ENCODE results near the gene SLC27A6. TPM values are rescaled to one million over a fixed set of nuclear protein-coding genes. Genes with fewer than 3 reads are reported as not detected.

The SLC27A6 gene
- total and polyA plus RNA-seq, 5 experiments from 2014 or later: not detected

DNA sequence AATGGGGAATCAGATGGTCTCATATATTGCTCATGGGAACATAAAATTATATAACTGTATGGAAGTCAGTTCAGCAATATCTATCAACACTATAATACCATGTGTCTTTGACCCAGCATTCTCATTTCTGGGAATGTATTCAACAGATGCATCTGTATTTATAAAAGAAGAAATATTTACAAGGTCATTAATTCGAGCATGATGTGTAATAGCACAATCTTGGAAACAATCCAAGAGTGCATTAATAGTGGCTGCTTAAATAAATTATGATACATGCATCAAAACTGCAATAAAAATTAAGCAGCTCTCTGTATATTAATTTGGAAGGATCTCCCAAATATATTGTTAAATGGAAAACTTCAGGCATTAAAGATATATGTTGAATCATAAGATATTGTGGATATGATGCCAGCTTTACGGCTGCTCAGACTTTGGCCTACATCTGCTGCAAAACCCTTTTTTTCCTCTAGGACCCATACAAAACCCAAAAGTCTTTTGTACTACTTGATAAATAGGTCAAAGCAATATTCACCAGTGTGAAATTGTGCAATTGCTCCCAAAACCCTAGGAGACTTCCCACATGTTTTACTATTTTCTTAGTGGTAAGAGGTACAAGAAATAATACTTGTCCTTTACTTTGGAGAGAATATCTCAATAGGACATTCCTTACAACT is 84.0 kb downstream of the SLC27A6 start:
- DNase-seq (no peak), ATAC-seq (no peak)
- POLR2A ChIA-PET: no interaction called here
- Mint-ChIP-seq H3K27me3 (peaks cover under 1 to 16% (median 3%) of the 10 kb centered on the region in 5 donors), H3K4me1 (no peaks in the 10 kb centered on the region), H3K36me3 (peaks cover 0 to 11% (median 2%) of the 10 kb centered on the region in 3 donors), H3K27ac (no peak overlapping the region), H3K4me3 (no peak overlapping the region), H3K9me3 (peaks cover 2 to 21% (median 8%) of the 10 kb centered on the region in 9 donors)

DNA sequence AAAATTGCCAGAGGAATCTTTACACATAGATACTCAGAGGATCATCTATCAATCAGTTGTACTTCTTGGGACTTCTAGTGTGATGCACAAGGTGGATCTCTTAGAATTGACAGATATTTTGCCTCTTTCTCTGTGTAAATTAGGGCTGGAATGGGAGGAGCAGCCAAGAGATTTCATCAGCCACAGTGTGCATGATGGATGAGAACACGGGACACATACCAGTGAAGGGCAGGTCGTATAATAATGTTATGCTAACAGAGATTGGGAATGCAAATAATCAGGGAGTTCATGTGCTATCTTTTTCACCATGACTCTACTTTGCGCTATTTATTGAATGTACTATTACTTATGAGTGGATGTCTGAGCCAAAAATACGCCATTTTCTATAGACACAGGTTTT is 86.0 kb downstream of the SLC27A6 start:
- Mint-ChIP-seq H3K4me1 (no peaks in the 10 kb centered on the region), H3K27ac (no peak overlapping the region), H3K4me3 (no peak overlapping the region), H3K9me3 (peaks cover 0 to 4% (median under 1%) of the 10 kb centered on the region in 9 donors), H3K36me3 (no peaks in the 10 kb centered on the region), H3K27me3 (peaks cover 8 to 31% (median 9%) of the 10 kb centered on the region in 5 donors)
- no peak for DNase-seq
- no peak for ATAC-seq
- POLR2A ChIA-PET: no interaction called here

DNA sequence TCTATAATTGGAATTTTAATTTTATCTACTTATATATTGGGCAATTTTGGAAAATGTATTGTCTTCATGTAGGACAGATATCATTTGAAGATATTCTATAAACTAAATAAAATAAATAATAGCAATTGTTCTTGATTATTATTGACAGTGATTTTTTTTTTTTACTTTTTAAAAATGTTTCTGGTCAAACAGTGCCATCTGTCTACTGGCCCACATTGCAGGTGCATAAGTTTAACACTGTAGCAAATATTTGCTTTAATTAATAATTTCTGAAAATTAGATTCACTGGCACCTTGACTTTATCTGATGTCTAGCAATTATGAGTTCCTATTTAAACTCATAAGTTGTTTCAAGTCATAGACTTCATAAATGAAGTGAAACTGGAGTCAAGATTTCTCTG is 88.2 kb downstream of the SLC27A6 start:
- H3K36me3 Mint-ChIP-seq: peaks cover 0 to 8% (median 4%) of the 10 kb centered on the region in 3 donors
- H3K27me3 Mint-ChIP-seq: peaks cover 16 to 53% (median 19%) of the 10 kb centered on the region in 5 donors
- no peak overlapping the region for H3K27ac Mint-ChIP-seq
- POLR2A ChIA-PET: no interaction called here
- no peaks in the 10 kb centered on the region for H3K4me1 Mint-ChIP-seq
- H3K4me3 Mint-ChIP-seq: no peak overlapping the region
- ATAC-seq: no peak
- DNase-seq: no peak
- H3K9me3 Mint-ChIP-seq: peaks cover 0 to 15% (median 7%) of the 10 kb centered on the region in 9 donors

DNA sequence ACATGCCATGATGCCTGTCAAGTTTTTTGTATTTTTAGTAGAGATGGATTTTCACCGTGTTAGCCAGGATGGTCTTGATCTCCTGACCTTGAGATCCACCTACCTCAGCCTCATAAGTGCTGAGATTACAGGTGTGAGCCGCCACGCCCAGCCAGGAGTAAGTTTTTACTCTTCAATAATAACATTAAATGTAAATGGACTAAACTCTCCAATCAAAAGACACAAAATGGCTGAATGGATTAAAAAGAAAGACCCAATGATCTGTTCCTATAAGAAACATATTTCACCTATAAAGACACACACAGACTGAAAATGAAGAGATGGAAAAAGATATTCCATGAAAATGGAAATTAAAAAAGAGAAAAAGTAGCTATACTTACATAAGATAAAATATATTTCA is 92.0 kb downstream of the SLC27A6 start:
- POLR2A ChIA-PET: no interaction called here

DNA sequence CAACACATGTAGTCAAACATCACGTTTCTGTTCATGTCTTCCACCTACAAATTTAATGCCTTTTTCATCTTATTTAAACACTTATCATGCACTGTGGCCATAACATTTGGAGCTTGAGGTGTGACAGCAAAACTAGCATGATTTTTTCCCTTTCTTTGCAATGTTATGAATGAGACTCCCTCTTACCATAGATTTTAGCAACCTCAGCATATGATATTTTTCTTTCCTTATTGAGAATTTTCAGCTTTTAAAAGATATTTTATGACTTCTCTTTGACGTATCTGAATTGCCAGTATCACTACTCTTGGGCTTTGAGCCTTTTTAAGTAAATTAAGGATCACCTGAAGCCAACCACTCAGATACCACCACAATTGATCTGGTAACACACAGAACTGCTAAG is 96.6 kb downstream of the SLC27A6 start:
- no peak for DNase-seq
- no peak overlapping the region for H3K4me3 Mint-ChIP-seq
- H3K27ac Mint-ChIP-seq: no peak overlapping the region
- H3K9me3 Mint-ChIP-seq: peaks cover 0 to 8% (median under 1%) of the 10 kb centered on the region in 9 donors
- H3K36me3 Mint-ChIP-seq: peaks cover 0 to 4% (median 4%) of the 10 kb centered on the region in 3 donors
- no peak for ATAC-seq
- POLR2A ChIA-PET: no interaction called here
- peaks cover 5 to 21% (median 10%) of the 10 kb centered on the region in 5 donors for H3K27me3 Mint-ChIP-seq
- H3K4me1 Mint-ChIP-seq: no peaks in the 10 kb centered on the region

More for the DNA sequence above, 92.0 kb downstream of the SLC27A6 start:
- peaks cover 0 to 15% (median 7%) of the 10 kb centered on the region in 9 donors for H3K9me3 Mint-ChIP-seq
- peaks cover 16 to 42% (median 24%) of the 10 kb centered on the region in 5 donors for H3K27me3 Mint-ChIP-seq
- no peak overlapping the region for H3K27ac Mint-ChIP-seq
- no peak overlapping the region for H3K4me3 Mint-ChIP-seq
- DNase-seq (no peak), ATAC-seq (no peak)
- no peaks in the 10 kb centered on the region for H3K4me1 Mint-ChIP-seq
- H3K36me3 Mint-ChIP-seq: peaks cover 0 to 8% (median 4%) of the 10 kb centered on the region in 3 donors

DNA sequence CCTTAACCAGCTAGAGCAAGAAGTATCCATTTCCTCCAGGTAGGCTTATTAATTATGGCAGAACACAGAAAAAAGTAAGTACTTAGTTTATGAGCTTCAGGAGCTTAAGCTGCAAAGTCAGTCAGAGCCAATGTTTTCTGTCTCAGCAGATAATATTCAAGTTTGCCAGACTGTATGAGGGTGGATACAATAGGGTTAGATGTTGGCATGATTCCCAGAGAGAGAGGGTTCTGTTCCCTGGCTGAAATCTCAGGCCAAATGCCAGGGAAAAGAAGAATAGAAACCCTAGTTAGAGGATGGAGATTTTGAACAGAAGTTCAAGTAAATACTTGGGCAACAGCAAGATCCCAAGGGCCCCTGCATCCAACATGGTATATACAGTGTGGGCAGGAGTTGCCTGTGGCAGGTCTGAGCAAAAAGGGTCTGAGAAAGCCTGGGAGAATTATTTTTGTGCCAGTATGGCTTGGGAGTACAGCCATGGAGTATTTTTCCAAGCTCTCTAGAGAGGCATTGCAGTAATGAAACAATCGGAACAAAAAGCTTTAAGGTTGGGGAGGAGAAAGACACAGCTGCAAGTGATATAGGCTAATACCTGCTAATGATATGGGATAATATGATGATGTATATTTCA is 98.3 kb downstream of the SLC27A6 start:
- ATAC-seq: no peak
- Mint-ChIP-seq H3K36me3 (no peaks in the 10 kb centered on the region), H3K27ac (no peak overlapping the region), H3K4me1 (no peaks in the 10 kb centered on the region), H3K4me3 (no peak overlapping the region), H3K27me3 (peaks cover 2 to 9% (median 4%) of the 10 kb centered on the region in 5 donors), H3K9me3 (no peaks in the 10 kb centered on the region)
- DNase-seq: no peak
- POLR2A ChIA-PET: no interaction called here

DNA sequence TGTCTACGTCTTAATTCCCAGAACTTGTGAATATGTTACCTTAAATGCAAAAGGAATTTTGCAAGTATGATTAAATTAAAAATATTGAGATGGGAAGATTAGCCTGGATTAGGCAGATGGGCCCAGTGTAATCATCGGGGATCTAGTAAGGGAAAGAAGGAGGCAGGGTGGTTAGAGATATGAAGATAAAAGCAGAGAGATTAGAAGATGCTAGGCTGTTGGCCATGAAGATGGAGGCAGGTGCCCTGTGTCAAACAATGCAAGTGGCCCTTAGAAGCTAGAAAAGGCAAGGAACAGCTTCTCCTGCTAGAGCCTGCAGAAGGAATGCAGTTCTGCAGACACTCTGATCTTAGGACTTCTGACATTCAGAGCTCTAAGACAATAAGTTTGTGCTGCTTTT is 100.4 kb downstream of the SLC27A6 start:
- no peak overlapping the region for H3K27ac Mint-ChIP-seq
- no peaks in the 10 kb centered on the region for H3K4me1 Mint-ChIP-seq
- H3K36me3 Mint-ChIP-seq: no peaks in the 10 kb centered on the region
- POLR2A ChIA-PET: no interaction called here
- no peak for DNase-seq
- ATAC-seq: no peak
- H3K4me3 Mint-ChIP-seq: no peak overlapping the region
- peaks cover 0 to 6% (median 3%) of the 10 kb centered on the region in 5 donors for H3K27me3 Mint-ChIP-seq
- H3K9me3 Mint-ChIP-seq: no peaks in the 10 kb centered on the region

DNA sequence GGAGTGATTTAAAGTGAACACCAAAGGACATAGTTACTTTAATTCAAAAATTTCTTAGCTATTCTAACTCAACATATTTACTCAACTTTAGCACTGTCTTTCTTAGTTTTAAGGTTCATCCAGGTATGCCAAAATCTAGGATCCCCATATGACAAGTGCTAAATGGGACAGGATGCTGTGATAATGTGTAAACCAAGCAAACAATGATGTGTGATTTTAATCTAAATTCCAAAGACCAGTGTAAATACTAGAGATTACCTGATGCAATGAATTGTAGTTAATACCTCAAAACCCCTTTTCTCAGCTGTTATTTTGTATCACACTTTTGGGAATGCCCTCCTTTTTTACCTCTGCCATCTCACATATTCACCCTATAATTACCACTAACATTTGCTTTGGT is 102.5 kb downstream of the SLC27A6 start:
- no peak overlapping the region for H3K27ac Mint-ChIP-seq
- ATAC-seq: no peak
- POLR2A ChIA-PET: no interaction called here
- no peak overlapping the region for H3K4me3 Mint-ChIP-seq
- DNase-seq: no peak
- H3K36me3 Mint-ChIP-seq: no peaks in the 10 kb centered on the region
- H3K27me3 Mint-ChIP-seq: peaks cover 1 to 6% (median 3%) of the 10 kb centered on the region in 5 donors
- H3K4me1 Mint-ChIP-seq: no peaks in the 10 kb centered on the region
- no peaks in the 10 kb centered on the region for H3K9me3 Mint-ChIP-seq

DNA sequence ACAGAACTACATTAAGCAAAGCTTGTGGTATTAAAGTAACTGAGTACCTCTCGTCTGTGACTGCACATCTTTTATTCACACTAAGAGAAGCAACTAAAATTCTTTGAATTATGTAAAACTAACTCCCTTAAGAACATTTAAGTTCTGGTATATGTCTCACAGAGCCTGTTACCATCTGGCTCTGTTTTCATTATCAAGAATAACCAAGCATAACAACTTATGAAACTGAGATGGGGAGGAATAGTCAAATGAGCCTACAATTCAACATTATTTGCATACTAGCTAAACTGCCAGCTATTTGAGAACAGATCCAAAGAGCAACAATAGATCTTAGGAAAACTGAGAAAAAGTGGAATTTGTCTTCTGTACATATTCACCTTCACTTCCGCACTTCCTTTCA is 104.0 kb downstream of the SLC27A6 start:
- ATAC-seq (no peak), DNase-seq (no peak)
- Mint-ChIP-seq H3K36me3 (no peaks in the 10 kb centered on the region), H3K27ac (no peak overlapping the region), H3K27me3 (peaks cover 2 to 17% (median 7%) of the 10 kb centered on the region in 5 donors), H3K4me1 (no peaks in the 10 kb centered on the region), H3K4me3 (no peak overlapping the region), H3K9me3 (no peaks in the 10 kb centered on the region)
- POLR2A ChIA-PET: no interaction called here

DNA sequence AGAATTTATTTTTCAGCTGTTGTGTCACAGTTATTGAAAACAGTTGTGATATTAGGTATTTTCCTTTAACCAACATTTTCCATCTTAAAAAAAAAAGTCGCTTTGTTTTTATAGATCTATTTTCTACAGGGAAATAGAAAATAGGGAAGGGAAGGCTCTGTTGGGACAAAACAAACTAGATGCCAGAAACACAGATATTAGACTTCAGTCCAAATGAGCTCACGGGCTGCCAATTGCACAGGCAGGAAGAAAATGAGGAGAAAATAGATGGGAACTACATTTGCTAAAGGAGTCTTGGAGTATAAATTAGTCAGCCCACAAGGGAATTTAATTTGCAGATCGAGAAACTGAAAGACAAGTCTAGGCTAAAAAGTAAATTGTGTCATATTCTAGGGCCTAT is 107.8 kb downstream of the SLC27A6 start:
- no peak overlapping the region for H3K27ac Mint-ChIP-seq
- POLR2A ChIA-PET: no interaction called here
- peaks cover 2 to 25% (median 7%) of the 10 kb centered on the region in 5 donors for H3K27me3 Mint-ChIP-seq

DNA sequence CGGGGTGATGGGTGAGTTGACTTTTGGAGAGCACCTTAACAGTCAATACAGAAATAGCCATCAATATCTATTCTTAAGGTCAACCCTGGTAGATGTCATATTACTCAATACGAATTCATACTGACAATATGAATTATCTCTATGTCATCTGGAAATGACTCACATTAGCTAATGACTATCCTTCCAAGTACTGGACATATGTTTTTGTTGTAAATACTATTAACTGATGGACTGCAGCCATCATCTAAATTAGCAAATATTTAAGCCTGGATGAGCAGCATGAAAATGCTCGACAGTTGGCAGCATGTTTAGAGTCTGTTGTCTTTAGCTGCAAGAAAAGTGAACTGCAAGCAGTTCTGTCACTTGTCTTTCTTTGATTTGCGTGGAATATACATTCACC is 109.6 kb downstream of the SLC27A6 start:
- POLR2A ChIA-PET: no interaction called here
- DNase-seq: no peak
- H3K27me3 Mint-ChIP-seq: peaks cover 2 to 25% (median 7%) of the 10 kb centered on the region in 5 donors
- no peaks in the 10 kb centered on the region for H3K4me1 Mint-ChIP-seq
- no peak for ATAC-seq
- H3K9me3 Mint-ChIP-seq: no peaks in the 10 kb centered on the region
- no peak overlapping the region for H3K27ac Mint-ChIP-seq
- H3K4me3 Mint-ChIP-seq: no peak overlapping the region
- H3K36me3 Mint-ChIP-seq: no peaks in the 10 kb centered on the region

More for the DNA sequence above, 107.8 kb downstream of the SLC27A6 start:
- no peak for ATAC-seq
- H3K36me3 Mint-ChIP-seq: no peaks in the 10 kb centered on the region
- H3K4me3 Mint-ChIP-seq: no peak overlapping the region
- H3K9me3 Mint-ChIP-seq: no peaks in the 10 kb centered on the region
- DNase-seq: no peak
- no peaks in the 10 kb centered on the region for H3K4me1 Mint-ChIP-seq

DNA sequence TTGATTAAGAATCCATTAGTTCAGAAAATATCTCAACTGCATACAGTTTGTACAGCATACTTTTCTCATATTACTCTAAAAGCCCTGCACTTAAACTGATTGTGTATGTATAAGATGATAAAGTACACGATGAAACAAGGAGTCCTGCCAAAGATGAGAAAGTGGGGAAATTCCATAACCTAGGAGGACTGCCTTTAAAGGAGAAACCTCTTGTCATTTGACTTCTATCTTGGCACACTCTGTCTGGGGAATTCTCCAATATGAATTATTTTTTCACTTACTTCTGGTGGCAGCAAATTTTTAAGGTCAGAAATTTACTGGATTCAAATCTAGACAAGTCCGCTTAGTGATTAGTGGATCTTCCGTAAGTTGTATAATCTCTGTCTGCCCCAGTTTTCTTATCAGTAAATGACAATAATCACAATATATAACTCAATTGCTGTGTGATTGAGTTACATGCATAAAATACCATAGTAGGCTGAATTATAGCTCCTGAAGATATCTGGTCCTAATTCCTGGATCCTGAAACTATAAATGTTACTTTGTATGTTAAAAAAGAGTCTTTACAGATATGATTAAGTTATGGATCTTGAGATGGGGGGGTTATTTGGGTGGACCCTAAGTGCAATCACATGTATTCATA is 112.3 kb downstream of the SLC27A6 start:
- POLR2A ChIA-PET: no interaction called here
- no peaks in the 10 kb centered on the region for H3K4me1 Mint-ChIP-seq

DNA sequence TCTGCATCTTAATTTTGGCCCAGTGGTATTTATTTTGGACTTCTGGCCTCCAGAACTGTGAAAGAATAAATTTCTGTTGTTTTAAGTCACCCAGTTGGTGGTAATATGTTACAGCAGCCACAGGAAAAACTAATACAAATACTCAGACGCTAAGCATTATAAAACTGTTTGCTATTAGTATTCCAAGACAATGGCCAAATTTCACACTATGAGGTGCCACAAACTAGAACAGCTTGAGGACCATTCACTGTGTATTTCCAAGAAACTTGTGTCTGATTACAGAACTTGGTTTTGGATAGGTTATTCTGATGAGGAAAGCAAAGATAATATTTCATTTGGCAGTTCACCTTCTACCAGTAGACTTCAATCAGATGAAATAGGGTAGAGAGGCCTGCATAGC is 113.0 kb downstream of the SLC27A6 start:
- H3K36me3 Mint-ChIP-seq: no peaks in the 10 kb centered on the region
- peaks cover 2 to 35% (median 6%) of the 10 kb centered on the region in 5 donors for H3K27me3 Mint-ChIP-seq
- H3K4me3 Mint-ChIP-seq: no peak overlapping the region
- ATAC-seq: no peak
- DNase-seq: no peak
- POLR2A ChIA-PET: no interaction called here
- H3K9me3 Mint-ChIP-seq: no peaks in the 10 kb centered on the region
- H3K4me1 Mint-ChIP-seq: no peaks in the 10 kb centered on the region
- no peak overlapping the region for H3K27ac Mint-ChIP-seq

More for the DNA sequence above, 112.3 kb downstream of the SLC27A6 start:
- H3K4me3 Mint-ChIP-seq: no peak overlapping the region
- no peak for DNase-seq
- no peak overlapping the region for H3K27ac Mint-ChIP-seq
- no peaks in the 10 kb centered on the region for H3K9me3 Mint-ChIP-seq
- H3K27me3 Mint-ChIP-seq: peaks cover 2 to 34% (median 7%) of the 10 kb centered on the region in 5 donors
- ATAC-seq: no peak
- no peaks in the 10 kb centered on the region for H3K36me3 Mint-ChIP-seq
